ENCODE data around the gene DPY19L2.
"Not testable (repeated sequence)": the region's sequence is repeated elsewhere in the genome, so short reads cannot be mapped to it uniquely, and the experiment has no call there.

Gene DPY19L2

DNA sequence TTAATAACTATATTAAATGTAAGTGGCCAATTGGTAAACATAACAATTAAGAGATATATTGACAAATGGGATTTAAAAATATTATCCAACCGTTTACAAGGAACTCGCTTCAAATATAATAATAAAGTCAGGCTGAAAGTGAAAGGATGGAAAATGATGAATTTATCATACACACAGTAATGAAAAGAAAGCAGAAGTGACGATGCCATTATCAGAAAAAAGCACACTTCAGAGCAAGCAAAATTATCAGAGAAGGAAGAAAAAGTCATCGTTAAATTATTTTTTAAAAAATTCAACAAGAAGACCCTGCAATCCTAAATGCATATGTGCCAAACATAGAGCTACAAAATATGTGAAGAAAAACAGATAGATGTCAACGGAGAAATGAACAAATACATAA, 13.8 kb downstream of the DPY19L2 start:
- not testable (repeated sequence) for H3K27me3 ChIP-seq (ENCODE audit: insufficient read depth, poor library complexity, severe bottlenecking)

GRCh38 chr12:63649517-63649916, 18.8 kb downstream of the DPY19L2 start:
- not testable (repeated sequence) for H3K4me3 ChIP-seq (replicated peaks; ENCODE audit: insufficient read depth, low read length); DNase-seq (ENCODE audit: low read depth in 1 of 2, low spot score in 1 of 2); H3K27me3 ChIP-seq (ENCODE audit: insufficient read depth, poor library complexity, severe bottlenecking); H3K27ac ChIP-seq (replicated peaks)

More for the DNA sequence above, 13.8 kb downstream of the DPY19L2 start:
- H3K4me3 ChIP-seq (replicated peaks; ENCODE audit: insufficient read depth, low read length); H3K27ac ChIP-seq (replicated peaks); DNase-seq (ENCODE audit: low read depth in 1 of 2, low spot score in 1 of 2): not testable (repeated sequence)

GRCh38 chr12:63643381-63644140, 24.7 kb downstream of the DPY19L2 start:
- not testable (repeated sequence) for H3K27ac ChIP-seq (replicated peaks); H3K4me3 ChIP-seq (replicated peaks; ENCODE audit: insufficient read depth, low read length); H3K27me3 ChIP-seq (ENCODE audit: insufficient read depth, poor library complexity, severe bottlenecking); DNase-seq (ENCODE audit: low read depth in 1 of 2, low spot score in 1 of 2)

- not testable (repeated sequence) for DNase-seq (ENCODE audit: low read depth in 1 of 2, low spot score in 1 of 2); H3K4me3 ChIP-seq (replicated peaks; ENCODE audit: insufficient read depth, low read length); H3K27me3 ChIP-seq (ENCODE audit: insufficient read depth, poor library complexity, severe bottlenecking); H3K27ac ChIP-seq (replicated peaks)
Observed at GRCh38 chr12:63624258-63624657, 44.0 kb downstream of the DPY19L2 start.

- not testable (repeated sequence) for H3K27me3 ChIP-seq (ENCODE audit: insufficient read depth, poor library complexity, severe bottlenecking); H3K27ac ChIP-seq (replicated peaks); DNase-seq (ENCODE audit: low read depth in 1 of 2, low spot score in 1 of 2); H3K4me3 ChIP-seq (replicated peaks; ENCODE audit: insufficient read depth, low read length)
Observed at GRCh38 chr12:63615544-63615943, 52.7 kb downstream of the DPY19L2 start.

DNA sequence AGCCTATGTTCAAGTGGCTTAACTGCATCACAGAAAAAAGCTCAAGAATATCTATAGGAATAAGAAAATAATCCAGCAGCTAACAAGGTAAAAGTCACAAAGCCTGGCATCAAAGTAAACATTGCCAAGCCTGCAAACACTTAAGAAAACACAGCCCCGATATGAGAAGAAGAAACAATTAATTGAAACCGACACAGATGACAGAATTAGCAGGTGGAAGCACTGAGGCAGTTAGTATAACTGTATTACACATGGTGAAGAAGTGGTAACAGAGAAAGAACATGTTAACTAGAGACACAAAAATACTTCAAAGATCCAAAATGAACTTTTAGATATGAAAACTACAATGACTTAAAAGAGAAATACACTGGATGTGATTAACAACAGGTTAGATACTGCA, 57.0 kb downstream of the DPY19L2 start:
- not testable (repeated sequence) for DNase-seq (ENCODE audit: low read depth in 1 of 2, low spot score in 1 of 2); H3K27ac ChIP-seq (replicated peaks); H3K4me3 ChIP-seq (replicated peaks; ENCODE audit: insufficient read depth, low read length); H3K27me3 ChIP-seq (ENCODE audit: insufficient read depth, poor library complexity, severe bottlenecking)

DNA sequence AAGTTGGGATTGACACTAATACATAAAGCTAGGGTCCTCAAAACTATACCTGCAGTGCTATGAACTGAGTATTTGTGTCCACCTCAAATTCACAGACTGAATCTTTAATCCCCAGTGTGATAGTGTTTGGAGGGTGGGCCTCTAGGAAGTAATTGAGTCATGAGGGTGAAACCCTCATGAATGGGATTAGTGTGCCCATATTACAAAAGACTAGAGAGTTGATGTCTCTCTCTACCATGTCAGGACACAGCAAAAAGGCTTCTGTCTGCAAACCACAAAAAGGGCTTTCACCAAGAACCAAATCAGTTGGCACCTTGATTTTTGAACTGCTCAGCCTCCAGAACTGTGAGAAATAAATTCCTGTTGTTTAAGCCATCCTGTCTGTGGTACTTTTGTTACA, 59.0 kb downstream of the DPY19L2 start:
- not testable (repeated sequence) for H3K27me3 ChIP-seq (ENCODE audit: insufficient read depth, poor library complexity, severe bottlenecking); H3K4me3 ChIP-seq (replicated peaks; ENCODE audit: insufficient read depth, low read length); H3K27ac ChIP-seq (replicated peaks); DNase-seq (ENCODE audit: low read depth in 1 of 2, low spot score in 1 of 2)

GRCh38 chr12:63604985-63605384, 63.3 kb downstream of the DPY19L2 start:
- H3K27ac ChIP-seq (replicated peaks); H3K27me3 ChIP-seq (ENCODE audit: insufficient read depth, poor library complexity, severe bottlenecking); H3K4me3 ChIP-seq (replicated peaks; ENCODE audit: insufficient read depth, low read length); DNase-seq (ENCODE audit: low read depth in 1 of 2, low spot score in 1 of 2): not testable (repeated sequence)

- H3K4me3 ChIP-seq (replicated peaks; ENCODE audit: insufficient read depth, low read length); H3K27me3 ChIP-seq (ENCODE audit: insufficient read depth, poor library complexity, severe bottlenecking); DNase-seq (ENCODE audit: low read depth in 1 of 2, low spot score in 1 of 2); H3K27ac ChIP-seq (replicated peaks): not testable (repeated sequence)
Observed at GRCh38 chr12:63594828-63595227, 73.5 kb downstream of the DPY19L2 start.

- not testable (repeated sequence) for H3K4me3 ChIP-seq (replicated peaks; ENCODE audit: insufficient read depth, low read length); DNase-seq (ENCODE audit: low read depth in 1 of 2, low spot score in 1 of 2); H3K27ac ChIP-seq (replicated peaks); H3K27me3 ChIP-seq (ENCODE audit: insufficient read depth, poor library complexity, severe bottlenecking)
Observed at GRCh38 chr12:63584426-63584825, 83.9 kb downstream of the DPY19L2 start.

GRCh38 chr12:63583289-63583688, 85.0 kb downstream of the DPY19L2 start:
- DNase-seq (ENCODE audit: low read depth in 1 of 2, low spot score in 1 of 2); H3K4me3 ChIP-seq (replicated peaks; ENCODE audit: insufficient read depth, low read length); H3K27me3 ChIP-seq (ENCODE audit: insufficient read depth, poor library complexity, severe bottlenecking); H3K27ac ChIP-seq (replicated peaks): not testable (repeated sequence)

DNA sequence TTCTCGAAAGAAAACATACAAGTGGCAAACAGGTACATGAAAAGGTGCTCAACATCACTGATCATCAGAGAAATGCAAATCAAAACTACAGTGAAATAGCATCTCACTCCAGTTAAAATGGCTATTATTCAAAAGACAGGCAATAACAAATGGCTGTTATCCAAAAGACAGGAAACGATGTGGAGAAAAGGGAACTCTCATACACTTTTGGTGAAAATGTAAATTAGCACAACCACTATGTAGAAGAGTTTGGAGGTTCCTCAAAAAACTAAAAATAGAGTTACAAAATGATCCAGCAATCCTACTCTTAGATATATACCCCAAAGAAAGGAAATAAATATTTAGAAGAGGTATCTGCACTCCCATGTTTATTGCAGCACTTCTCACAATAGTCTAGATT, 90.7 kb downstream of the DPY19L2 start:
- DNase-seq (ENCODE audit: low read depth in 1 of 2, low spot score in 1 of 2); H3K27ac ChIP-seq (replicated peaks); H3K4me3 ChIP-seq (replicated peaks; ENCODE audit: insufficient read depth, low read length); H3K27me3 ChIP-seq (ENCODE audit: insufficient read depth, poor library complexity, severe bottlenecking): not testable (repeated sequence)

GRCh38 chr12:63572038-63572437, 96.3 kb downstream of the DPY19L2 start:
- not testable (repeated sequence) for DNase-seq (ENCODE audit: low read depth in 1 of 2, low spot score in 1 of 2); H3K27me3 ChIP-seq (ENCODE audit: insufficient read depth, poor library complexity, severe bottlenecking); H3K27ac ChIP-seq (replicated peaks); H3K4me3 ChIP-seq (replicated peaks; ENCODE audit: insufficient read depth, low read length)

- H3K4me3 ChIP-seq (replicated peaks; ENCODE audit: insufficient read depth, low read length); H3K27me3 ChIP-seq (ENCODE audit: insufficient read depth, poor library complexity, severe bottlenecking); H3K27ac ChIP-seq (replicated peaks); DNase-seq (ENCODE audit: low read depth in 1 of 2, low spot score in 1 of 2): not testable (repeated sequence)
Observed at GRCh38 chr12:63558445-63558844, 109.8 kb downstream of the DPY19L2 start.

GRCh38 chr12:63551397-63551796, 116.9 kb downstream of the DPY19L2 start:
- not testable (repeated sequence) for DNase-seq (ENCODE audit: low read depth in 1 of 2, low spot score in 1 of 2); H3K27ac ChIP-seq (replicated peaks); H3K27me3 ChIP-seq (ENCODE audit: insufficient read depth, poor library complexity, severe bottlenecking); H3K4me3 ChIP-seq (replicated peaks; ENCODE audit: insufficient read depth, low read length)

DNA sequence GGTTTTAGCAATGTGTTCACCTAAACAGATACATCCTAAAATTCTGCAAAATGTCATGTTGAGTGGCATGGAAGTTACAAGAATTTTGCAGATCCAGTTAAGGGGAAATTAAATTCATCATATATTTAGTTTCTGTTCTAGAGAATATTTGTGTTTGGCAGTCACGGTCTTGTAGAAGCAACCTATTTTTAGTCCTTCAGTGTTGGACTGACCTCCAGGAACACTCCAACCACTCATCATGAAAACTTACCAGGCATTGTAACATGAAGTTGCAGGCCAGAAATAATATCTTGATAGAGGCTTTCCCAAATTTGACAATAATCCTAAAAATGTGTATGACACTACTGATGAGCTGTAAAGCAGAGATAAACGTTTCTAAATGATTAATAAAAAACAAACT, 119.3 kb downstream of the DPY19L2 start:
- DNase-seq (ENCODE audit: low read depth in 1 of 2, low spot score in 1 of 2); H3K27me3 ChIP-seq (ENCODE audit: insufficient read depth, poor library complexity, severe bottlenecking); H3K27ac ChIP-seq (replicated peaks); H3K4me3 ChIP-seq (replicated peaks; ENCODE audit: insufficient read depth, low read length): not testable (repeated sequence)

Measured in HL-60 (cell line).